WERI-Rb-1 (cell line): ENCODE results near the gene CHD3.

Experiments
- DNase-seq: peaks from one replicate; pipeline ENCODE4 v3.0.0-alpha.2; 2020
- H3K27ac ChIP-seq: fragments of 250-450 bp; sonication (Bioruptor Pico); 2 replicates; pipeline ENCODE4 v1.5.1; 2020; ENCODE audit warnings: mild to moderate bottlenecking, moderate library complexity
- H3K27me3 ChIP-seq: fragments of 250-450 bp; sonication (Bioruptor Pico); 2 replicates; pipeline ENCODE4 v1.5.1; 2021; ENCODE audit warnings: mild to moderate bottlenecking, low read depth, moderate library complexity; ENCODE audit not compliant: insufficient read depth, severe bottlenecking
- H3K36me3 ChIP-seq: fragments of 250-450 bp; sonication (Bioruptor Pico); 2 replicates; pipeline ENCODE4 v1.5.1; 2020; ENCODE audit warnings: mild to moderate bottlenecking, moderate library complexity
- H3K4me3 ChIP-seq: 2 replicates; pipeline ENCODE4 v1.5.1; 2011; ENCODE audit warnings: low read depth, mild to moderate bottlenecking, control low read depth, low read length
- H3K9me3 ChIP-seq: fragments of 250-450 bp; sonication (Bioruptor Pico); 2 replicates; pipeline ENCODE4 v1.5.1; 2021; ENCODE audit warnings: mild to moderate bottlenecking, moderate library complexity; ENCODE audit not compliant: severe bottlenecking
- CTCF ChIP-seq: IDR thresholded peaks from 2 replicates; pipeline ENCODE4 v1.5.1; 2011; ENCODE audit warnings: low read depth, mild to moderate bottlenecking, control low read depth, inconsistent platforms, low read length

CHD3 gene

GRCh38 chr17:7927596-7927995 lies 39.0 kb downstream of the CHD3 start:
- no peaks in the 10 kb centered on the region for H3K27me3 ChIP-seq
- no peak for TF ChIP-seq CTCF
- H3K9me3 ChIP-seq, result no peaks in the 10 kb centered on the region
- H3K36me3 ChIP-seq, result peaks cover 4% of the 10 kb centered on the region; the same call in 1 of the 2 replicates
- H3K27ac ChIP-seq, result no peak overlapping the region
- H3K4me3 ChIP-seq, result no peak overlapping the region
- DNase-seq, result no peak

- H3K27ac ChIP-seq, result no peak within 1 kb of the TSS
- DNase-seq, result no peak
- H3K27me3 ChIP-seq, result no peaks in the 10 kb centered on the region
- TF ChIP-seq CTCF, result no peak
- H3K9me3 ChIP-seq, result no peaks in the 10 kb centered on the region
- peaks cover 14% of the 10 kb centered on the region for H3K36me3 ChIP-seq
- H3K4me3 ChIP-seq, result no peak within 1 kb of the TSS
Measured at GRCh38 chr17:7929158-7930023, 40.8 kb downstream of the CHD3 start, which contains the start of gene KCNAB3. TSS of gene KCNAB3 (minus strand) at chr17:7929856. CDS start at chr17:7929435, 421 bp downstream.

- Histone ChIP-seq H3K4me3 (peak overlapping the region; percentile 95), H3K36me3 (peaks cover 28% of the 10 kb centered on the region), H3K9me3 (no peaks in the 10 kb centered on the region), H3K27me3 (no peaks in the 10 kb centered on the region), H3K27ac (peak overlapping the region; percentile 66)
- no peak for TF ChIP-seq CTCF
- DNase-seq, result no peak
Measured at GRCh38 chr17:7930841-7931631, 42.4 kb downstream of the CHD3 start.

DNA sequence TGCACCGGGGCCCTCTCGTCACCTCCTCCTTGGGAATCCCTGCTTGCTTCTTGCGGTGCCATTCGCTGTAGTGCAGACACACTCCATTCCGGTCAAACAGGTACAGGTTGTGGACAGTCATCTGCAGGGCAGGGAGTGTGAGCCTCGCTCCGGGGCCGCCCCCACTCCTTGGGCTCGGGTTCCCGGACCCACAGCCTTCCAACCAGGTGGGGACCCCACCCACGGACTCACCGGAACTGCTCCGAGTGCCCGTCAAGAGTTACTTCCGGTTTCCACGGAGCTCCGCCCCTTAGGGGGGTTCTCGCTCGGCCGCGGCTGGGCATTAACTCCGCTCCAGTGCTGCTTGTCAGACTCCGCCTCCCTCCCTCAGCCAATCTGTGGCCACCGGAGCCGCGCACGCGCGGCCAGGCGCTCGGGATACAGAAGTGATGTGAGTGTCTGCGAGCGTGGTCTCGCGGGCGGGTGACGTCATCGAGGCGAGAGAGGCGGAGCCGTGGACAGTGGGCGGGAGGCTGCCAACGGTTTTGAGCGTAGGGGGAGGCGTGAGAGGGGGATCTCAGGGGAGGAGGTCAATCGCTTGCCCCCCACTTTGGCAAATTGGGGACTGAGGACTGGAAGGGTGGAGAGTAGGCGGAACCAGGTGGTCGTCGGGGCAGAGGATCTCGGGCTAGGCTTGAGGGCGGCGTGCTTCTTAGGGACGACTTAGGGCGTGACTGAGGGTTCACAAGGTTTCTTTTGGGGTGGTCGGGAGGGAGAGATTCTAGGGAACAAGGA lies 43.3 kb downstream of the CHD3 start, which contains the start of the genes CNTROB and TRAPPC1:
CNTROB (plus strand) TSS at position 498 of the 774 bp plus-strand sequence. CDS start 874 bp downstream, outside the sequence.
TRAPPC1 (minus strand) TSS at position 238 of the 774 bp plus-strand sequence; CDS start at position 121, 117 bp downstream.
- H3K27ac ChIP-seq, result peak within 1 kb of the TSS; percentile 91
- H3K36me3 ChIP-seq, result peaks cover 37% of the 10 kb centered on the region
- TF ChIP-seq CTCF, result no peak
- peak; percentile 99 for DNase-seq
- no peaks in the 10 kb centered on the region for H3K27me3 ChIP-seq
- peak within 1 kb of the TSS; percentile 95 for H3K4me3 ChIP-seq
- no peaks in the 10 kb centered on the region for H3K9me3 ChIP-seq

DNA sequence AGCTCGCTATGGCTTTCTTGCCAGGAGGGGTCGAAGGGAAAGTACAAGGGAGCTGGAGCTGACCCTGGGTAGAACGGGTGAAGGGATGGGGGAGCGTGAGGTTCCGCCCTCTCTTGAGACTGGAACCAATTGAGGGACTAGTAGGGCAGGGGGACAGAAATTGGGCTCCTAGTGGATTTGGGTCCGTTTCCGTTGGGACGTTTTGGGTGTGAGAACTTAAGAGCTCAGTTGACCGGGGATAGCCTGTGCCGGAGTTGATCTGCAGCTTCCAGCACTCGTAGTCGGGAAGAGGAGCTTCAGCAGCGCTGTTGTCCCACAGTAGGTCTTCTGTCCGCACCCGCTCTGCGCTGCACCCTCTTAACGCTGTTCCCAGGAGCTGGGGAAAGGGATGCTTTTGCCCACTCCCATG lies 43.9 kb downstream of the CHD3 start:
- no peak for DNase-seq
- Histone ChIP-seq H3K27ac (peak overlapping the region; percentile 91), H3K36me3 (peaks cover 43% of the 10 kb centered on the region), H3K9me3 (no peaks in the 10 kb centered on the region), H3K27me3 (no peaks in the 10 kb centered on the region), H3K4me3 (peak overlapping the region; percentile 95)
- TF ChIP-seq CTCF, result no peak
